GM21529 (cell line): ENCODE data around the gene RALGPS1.

Experiments
- ATAC-seq: cut with Tn5 transposase; IDR thresholded peaks from one replicate; pipeline ENCODE4 v1.9.1; 2021; ENCODE audit not compliant: unreplicated experiment

RALGPS1 gene

DNA sequence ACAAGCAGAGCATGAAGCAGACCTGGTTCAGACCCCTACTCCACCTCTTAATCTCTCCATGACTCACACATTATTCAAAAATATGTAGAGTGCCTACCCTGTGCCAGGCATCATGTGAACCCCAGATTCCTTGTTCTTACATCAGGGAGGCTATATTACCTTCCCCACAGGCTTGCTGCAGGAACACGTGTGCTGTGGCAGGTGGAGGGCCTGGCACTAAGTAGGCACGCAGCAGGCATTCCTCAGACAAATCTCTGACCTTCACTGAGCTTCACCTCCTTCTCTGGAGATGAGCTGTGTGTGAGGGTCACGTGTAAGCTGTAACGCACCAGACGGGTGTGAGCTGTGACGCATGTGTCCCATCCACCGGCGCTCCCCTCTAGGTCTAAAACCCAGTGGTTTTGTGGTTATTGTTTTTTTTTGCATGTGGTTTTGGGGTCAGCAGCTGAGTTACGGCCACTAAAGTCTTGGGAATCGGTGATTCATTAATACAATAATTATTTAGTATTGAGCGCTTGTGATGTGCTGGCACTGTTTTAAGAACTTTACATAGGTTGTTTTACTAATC is 177.5 kb downstream of the RALGPS1 start:
- ATAC-seq, result no peak

DNA sequence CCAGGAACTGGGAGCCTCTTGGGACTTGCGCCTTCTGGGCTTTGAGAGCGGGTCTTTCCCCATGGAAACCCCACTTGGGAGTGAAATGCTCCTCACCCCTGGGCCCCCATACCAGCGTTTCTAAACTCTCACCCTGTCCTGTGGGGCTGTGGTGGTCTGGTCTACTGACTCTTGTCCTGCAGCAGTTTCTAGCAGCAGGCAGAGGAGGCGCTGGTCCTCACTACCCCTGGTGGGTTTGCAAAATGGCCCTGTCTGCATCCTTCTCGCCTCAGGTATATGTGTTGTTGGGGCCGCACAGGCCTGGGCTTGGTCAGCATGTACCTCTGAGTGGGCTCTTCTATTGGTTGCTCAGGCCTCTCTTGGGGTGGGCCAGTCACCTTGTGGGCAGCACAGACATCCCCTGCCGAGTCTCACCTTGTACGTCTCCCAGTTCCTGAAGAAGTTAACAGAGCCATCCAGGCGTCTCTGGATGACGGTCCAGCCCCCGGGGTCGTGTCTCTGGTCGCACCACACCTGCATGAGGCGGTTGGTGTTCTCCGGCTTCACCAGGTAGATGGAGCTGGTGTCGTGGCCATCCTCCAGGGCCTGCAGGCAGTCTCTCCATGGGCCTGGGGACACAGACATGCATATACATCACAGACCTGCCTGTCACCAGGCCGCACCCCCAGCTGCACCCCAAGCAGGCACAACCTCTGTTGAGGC is 178.9 kb downstream of the RALGPS1 start:
- no peak for ATAC-seq

DNA sequence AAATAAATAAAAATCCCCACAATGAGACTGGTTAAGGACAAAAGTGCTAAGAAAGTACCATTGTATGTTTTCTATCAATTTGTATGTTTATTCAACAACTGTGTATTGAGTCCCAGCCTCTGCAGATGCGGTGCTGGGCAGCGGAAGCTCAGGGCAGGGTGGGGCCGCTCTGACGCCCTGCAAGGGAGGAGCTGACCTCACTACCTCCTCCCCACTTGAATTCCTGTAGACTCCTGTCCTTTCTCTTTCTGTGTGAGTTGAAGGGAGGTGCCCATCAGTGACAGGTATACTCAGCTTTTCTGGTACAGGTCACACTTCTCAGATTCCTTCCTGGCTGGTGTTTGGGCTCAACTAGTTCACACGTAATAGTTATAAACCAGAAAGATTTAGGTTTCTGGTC is 180.8 kb downstream of the RALGPS1 start:
- ATAC-seq, result no peak

DNA sequence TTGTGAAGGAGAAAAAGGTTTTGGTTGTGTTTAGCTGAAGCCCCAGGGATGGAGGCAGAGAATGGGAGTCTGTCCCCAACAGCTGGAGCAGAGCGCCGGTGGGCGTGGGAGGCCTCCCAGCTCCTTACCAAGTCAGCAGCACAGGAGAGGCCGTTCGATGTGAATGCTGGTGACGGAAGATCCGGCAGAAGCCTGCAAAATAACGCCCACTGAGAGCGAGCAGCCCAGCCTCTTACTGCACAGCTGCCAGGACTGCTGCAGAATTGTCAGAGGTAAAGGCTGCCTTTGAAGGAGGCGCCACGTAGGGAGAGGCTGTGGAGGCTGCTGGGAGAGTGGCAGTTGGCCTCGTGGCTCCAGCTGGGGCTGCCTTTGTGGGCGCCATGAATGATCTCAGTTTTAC is 181.6 kb downstream of the RALGPS1 start:
- ATAC-seq, result no peak

DNA sequence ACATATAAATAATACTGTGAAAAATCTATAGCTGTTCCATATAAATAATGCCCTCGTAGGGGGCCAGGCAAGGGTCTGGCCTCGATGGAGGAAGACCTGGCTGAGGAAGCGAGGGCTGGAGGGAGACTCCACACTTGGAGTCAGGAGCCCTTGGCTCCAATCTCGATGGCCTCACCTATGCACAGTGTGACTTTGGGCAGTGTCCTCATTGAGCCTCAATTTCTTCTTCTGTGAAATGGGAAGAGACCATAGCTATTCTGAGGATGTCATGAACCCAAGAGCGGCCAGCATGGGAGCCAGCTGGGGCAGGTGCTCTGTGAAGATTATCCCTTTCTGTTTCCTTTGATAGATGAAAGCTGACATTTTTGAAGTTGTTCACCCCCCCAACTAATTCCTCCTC is 183.1 kb downstream of the RALGPS1 start:
- no peak for ATAC-seq

DNA sequence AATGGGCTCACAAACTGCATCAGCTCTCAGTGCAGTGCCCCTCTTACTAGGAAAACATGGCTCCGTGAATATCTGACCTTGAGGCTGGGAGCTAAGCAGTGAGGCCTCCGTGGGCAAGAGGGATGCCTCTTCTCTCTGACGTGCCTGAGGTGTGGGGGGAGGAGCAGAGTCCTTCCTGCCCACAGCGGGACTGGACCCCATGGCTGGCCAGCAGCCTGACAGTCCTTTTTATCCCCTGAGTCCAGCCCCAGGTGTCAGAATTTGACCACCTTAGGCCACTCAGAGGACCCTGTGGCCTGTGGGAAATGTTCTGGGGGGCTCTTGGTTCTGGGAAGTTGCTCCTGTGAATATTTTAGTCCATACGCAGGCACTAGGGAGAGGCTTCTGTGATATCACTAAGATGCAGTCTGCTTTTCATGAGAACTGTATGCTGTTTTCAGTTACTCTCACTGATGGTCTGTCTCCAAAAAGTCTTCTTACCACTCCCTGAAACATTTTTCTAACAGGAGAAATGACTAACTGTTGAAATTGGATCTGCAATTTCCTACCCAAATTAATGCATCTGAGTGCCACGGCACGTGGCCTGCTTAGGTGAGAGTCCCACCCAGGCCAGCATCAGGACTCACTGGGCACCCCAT is 184.5 kb downstream of the RALGPS1 start:
- no peak for ATAC-seq

DNA sequence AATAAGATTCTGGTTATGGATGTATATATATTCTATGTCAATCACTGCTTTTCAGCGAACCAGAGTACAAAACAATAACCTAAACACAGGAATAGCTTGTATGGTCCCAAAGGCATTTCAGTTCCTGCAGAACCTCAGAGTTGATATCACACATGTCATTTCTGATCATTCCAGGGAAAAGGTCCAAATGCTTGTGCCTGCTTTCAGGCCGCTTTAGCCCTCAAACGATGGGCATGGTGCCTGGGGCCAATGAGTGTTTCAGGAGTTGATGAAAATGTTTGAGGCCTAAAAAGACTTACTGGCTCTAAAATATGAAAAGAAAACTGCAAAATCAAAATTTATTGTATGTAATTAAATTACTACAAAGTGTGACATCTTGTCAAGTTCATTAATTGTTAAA is 185.1 kb downstream of the RALGPS1 start:
- ATAC-seq, result no peak

DNA sequence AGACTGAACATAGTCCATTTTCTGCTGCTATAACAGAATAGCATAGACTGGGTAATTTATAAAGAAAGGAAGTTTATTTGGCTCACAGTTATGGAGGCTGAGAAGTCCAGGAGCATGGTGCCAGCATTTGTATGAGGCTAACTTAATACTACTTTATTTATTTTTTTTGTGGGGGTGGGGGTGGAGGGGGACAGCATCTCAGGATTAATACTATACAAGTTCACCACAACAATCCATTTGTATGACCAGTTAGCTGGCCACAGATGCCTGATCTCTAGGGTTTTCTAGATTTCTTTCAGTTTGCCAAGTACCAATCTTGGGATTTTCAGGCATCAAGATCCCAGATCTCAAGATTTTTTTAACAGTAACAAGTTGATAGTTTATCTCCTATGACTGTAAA is 187.6 kb downstream of the RALGPS1 start:
- ATAC-seq, result no peak

GRCh38 chr9:127102788-127103187 is 188.2 kb downstream of the RALGPS1 start:
- ATAC-seq, result no peak

DNA sequence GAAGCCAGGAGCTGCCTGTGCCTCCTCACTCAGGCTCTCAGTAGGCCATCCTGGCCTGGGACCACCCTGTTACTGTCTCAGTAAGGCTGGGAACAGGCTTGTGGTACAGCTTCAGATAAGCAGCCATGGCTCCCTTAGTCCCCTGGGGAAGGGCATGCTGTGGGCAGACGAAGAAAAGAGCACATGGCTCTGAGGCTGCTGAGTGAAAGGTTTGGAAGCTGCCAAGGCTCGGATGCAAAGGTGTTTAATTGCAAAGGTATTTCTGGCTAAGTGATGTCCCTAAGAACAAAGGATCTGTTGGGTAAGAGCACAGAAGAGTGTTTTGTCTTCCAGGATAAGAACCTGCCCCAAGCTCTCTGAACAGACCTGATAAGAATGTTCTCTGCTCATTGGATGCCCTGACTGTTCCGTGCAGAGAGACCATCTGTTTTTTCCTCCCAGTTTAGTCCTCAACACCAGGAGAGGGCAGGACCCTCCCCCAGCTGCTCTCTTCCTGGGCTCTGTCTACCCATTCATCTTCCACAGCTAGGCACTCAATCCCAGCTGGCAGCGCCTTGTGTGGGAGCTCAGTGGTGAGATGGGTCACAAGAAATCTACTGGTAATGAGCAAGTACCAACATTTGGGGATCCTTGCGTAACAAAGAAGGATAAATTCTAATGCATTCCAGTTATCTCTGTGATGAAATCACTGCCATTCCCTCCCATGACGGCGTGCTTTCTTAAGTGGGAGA is 190.2 kb downstream of the RALGPS1 start:
- ATAC-seq, result no peak

DNA sequence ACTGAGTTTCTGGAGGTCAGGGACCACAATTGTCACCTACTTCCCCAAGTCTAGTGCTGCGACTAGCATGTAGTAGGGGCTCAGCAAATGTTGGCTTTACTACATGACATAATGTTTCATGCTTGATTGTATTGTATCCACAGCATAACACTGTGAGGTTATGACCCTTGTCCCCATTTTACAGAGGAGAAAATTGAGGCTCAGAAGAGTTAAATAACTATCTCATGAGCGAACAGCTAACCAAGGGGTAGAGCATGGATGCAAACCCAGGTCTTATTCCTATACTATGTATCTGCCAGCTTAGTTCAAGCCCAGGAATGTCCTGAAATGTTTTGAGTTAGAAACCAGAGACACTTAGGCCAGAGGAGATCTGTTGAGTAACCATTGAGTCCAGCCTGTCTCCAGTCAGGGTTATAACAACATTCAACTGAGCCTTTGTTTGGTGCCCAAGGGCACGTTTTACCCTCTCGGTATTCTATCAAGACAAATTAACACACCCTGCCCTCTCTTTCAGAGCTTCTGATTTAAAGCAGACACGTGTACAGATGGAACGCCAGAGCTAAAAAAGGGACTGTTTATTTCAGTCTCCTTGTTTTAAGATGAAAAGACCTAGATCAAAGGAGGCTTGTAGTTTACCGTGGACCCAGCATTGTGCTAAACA is 191.4 kb downstream of the RALGPS1 start:
- no peak for ATAC-seq

DNA sequence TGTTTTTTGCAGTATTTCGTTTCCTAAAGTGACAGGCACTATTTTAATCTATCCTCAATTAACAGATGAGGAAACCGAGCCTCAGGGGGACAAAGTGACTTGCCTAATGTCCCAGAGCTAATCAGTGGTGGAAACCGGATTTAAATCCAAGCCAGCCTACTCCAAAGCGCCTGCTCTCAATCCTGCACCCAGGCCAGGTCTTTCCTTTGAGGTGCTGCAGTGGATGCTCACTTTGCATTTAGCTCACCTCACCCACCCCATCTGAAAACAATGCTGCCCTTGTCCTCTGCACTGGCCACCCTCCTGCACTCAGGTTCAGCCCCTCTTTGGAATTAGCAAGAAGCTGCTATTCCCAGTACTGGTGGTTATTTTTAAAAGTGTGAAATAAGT is 191.9 kb downstream of the RALGPS1 start:
- ATAC-seq, result no peak

- ATAC-seq, result no peak
Measured at GRCh38 chr9:127107171-127107928, 192.8 kb downstream of the RALGPS1 start.

- ATAC-seq, result no peak
Measured at GRCh38 chr9:127107929-127108876, 193.6 kb downstream of the RALGPS1 start.

DNA sequence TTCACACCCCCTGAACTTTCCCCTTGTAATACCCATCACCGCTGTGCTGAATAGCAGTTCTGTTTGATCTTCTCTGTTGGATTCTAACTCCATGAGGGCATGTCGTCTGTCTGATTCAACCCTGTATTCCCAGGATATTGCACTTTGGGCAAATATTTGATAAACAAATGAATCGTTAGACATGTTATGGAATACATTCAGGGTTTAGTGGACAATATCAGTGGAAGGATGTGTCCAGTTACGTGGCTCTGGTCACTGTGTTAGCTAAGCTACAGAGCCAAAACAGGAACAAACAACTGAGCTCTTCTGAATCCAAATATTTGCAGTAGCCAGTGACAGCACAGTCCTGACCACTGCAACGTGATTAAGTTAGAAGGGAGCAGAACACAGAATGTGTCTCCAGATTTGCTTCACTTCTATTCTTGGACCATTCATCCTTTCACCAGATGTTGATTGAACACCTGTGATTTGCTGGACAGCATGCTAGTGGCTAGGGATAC is 194.7 kb downstream of the RALGPS1 start:
- ATAC-seq, result no peak

DNA sequence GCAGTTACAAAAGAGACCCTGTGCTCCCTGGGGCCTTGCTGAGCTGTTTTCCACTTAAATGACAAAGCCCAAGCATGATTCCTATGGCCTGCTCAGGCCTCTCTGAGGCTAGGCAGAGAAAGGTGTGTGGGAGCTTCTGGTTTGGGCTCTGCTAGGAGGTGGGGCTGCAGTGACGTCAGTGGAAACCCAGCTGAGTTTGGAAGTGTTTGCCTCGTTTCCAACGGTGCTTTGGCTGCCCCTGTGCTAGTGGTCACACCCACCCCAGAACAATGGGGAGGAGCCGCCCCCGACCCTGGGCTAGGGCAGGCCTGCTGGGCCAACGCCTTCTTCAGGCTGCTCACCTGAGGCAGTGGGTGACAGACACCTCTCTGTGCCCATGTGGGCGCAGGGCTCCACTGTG is 197.5 kb downstream of the RALGPS1 start:
- no peak for ATAC-seq

- ATAC-seq, result no peak
Measured at GRCh38 chr9:127112735-127113161, 198.2 kb downstream of the RALGPS1 start.

DNA sequence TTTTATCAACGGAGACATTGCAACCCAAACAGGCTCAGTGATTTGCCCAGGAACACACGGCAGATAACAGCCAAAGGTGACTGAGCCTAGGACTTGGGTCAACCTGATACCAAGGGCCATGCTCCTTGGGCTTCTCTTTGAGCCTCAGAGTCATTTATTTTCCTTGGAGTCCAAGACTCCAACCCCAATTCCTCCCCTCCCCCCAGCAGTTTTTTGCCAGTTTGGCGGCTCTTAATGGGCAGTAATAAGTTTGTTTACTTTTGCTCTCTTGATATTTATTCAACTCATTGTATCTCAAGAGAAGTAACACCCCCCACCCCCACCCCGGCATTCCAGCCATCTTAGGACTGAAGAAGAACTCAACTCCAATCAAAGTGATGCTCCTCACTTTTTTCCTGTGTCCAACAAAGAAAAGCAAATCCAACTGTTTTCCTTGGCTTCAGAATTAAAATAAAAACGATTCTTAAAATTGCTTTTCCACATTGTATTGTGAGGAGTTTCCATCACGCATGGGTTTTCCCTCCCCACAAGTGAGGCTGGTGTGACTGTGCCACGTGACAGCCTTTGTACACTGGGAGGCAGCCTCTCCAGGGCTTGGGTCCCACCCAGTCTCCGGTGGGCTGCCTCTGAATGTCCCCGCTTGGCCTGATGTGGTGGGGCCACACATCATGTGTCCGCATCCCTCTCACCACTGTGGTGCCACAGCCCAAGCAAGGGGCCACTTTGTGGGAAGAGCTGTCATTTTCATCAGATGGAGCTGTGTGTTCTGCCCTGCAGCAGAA is 198.8 kb downstream of the RALGPS1 start:
- no peak for ATAC-seq

DNA sequence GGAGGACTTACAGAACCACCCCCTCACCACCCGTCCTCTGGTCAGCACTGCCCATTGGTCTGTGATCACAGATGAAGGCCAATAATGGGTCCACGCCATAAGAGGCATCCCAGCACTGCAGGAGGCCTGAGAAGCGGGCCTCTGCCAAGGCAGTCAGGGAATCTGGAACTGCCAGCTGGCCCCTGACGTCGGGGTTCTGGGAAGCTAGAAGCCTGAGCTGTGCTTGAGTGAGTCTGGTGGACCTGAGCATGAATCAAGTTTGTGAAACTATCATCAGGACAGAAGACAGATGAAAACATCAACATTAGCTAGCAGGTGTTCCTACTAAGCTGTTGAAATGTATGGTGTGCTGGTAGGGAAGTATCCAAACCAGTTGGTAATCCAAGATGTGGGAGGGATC is 200.0 kb downstream of the RALGPS1 start:
- ATAC-seq, result no peak
